Liver (tissue), 3 donors: ENCODE measurements around the gene NPTN.

Experiments used
- FOXA2 ChIP-seq: IDR thresholded peaks from 2 replicates; pipeline ENCODE4 v1.6.1; 2016; ENCODE audit warnings: antibody characterized with exemption
- JUND ChIP-seq, 2 donors: IDR thresholded peaks; 2 replicates each; pipeline ENCODE4 v1.6.1; 2016; ENCODE audit warnings: antibody characterized with exemption in 2 of 2
- NR2F2 ChIP-seq: IDR thresholded peaks from 2 replicates; pipeline ENCODE4 v1.6.1; 2016; ENCODE audit warnings: antibody characterized with exemption
- RXRA ChIP-seq, 2 donors: IDR thresholded peaks; 2 replicates each; pipeline ENCODE4 v1.6.1; 2017 to 2018; ENCODE audit warnings: antibody characterized with exemption in 2 of 2, mild to moderate bottlenecking in 1 of 2
- TAF1 ChIP-seq: conservative IDR thresholded peaks from 2 replicates; pipeline ENCODE4 v1.6.1; 2016; ENCODE audit warnings: antibody characterized with exemption, mild to moderate bottlenecking
- YY1 ChIP-seq: IDR thresholded peaks from 2 replicates; pipeline ENCODE4 v1.6.1; 2016; ENCODE audit warnings: antibody characterized with exemption, mild to moderate bottlenecking
- TF ChIP-seq, protein P1 (sequence below): fragments of 150-350 bp; IDR thresholded peaks from 2 replicates; pipeline ENCODE4 v1.5.1; 2017; ENCODE audit warnings: improper control_type of control experiment, low read depth, low read length; ENCODE audit not compliant: missing input control
- TF ChIP-seq, protein P2 (sequence below): IDR thresholded peaks from 2 replicates; pipeline ENCODE4 v1.6.1; 2016; ENCODE audit warnings: antibody characterized with exemption
- TF ChIP-seq, protein P3 (sequence below): IDR thresholded peaks from 2 replicates; pipeline ENCODE4 v1.6.1; 2016; ENCODE audit warnings: antibody characterized with exemption
- TF ChIP-seq, protein P4 (sequence below): IDR thresholded peaks from 2 replicates; pipeline ENCODE4 v1.6.1; 2016; ENCODE audit warnings: antibody characterized with exemption, mild to moderate bottlenecking
- TF ChIP-seq, protein P5 (sequence below): IDR thresholded peaks from 2 replicates; pipeline ENCODE4 v1.6.1; 2016; ENCODE audit warnings: antibody characterized with exemption
- donor health status: healthy.
- donor health status: healthy.

DNA sequence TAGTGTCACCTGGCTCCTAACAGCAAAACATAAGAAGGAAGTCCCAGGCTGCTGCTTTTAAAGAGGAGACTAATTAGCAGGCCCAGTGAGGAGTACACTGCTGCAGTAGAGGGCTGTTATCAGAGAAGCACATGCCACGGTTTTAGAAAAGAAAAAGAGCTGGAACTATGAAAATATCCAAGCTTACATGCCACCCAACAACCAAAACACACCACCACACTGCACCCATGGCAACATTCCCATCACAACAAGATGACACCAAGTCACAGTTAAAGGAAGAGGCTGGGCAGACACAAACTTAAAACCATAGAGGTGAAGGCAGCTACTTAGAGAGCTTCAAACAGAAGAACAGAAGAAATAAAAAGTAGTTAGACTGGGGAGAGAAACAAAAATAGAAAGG lies 37.0 kb downstream of the NPTN start:
- no peak for TF ChIP-seq JUND (IDR thresholded peaks at IDR 0.05)
- TF ChIP-seq, protein P1, sequence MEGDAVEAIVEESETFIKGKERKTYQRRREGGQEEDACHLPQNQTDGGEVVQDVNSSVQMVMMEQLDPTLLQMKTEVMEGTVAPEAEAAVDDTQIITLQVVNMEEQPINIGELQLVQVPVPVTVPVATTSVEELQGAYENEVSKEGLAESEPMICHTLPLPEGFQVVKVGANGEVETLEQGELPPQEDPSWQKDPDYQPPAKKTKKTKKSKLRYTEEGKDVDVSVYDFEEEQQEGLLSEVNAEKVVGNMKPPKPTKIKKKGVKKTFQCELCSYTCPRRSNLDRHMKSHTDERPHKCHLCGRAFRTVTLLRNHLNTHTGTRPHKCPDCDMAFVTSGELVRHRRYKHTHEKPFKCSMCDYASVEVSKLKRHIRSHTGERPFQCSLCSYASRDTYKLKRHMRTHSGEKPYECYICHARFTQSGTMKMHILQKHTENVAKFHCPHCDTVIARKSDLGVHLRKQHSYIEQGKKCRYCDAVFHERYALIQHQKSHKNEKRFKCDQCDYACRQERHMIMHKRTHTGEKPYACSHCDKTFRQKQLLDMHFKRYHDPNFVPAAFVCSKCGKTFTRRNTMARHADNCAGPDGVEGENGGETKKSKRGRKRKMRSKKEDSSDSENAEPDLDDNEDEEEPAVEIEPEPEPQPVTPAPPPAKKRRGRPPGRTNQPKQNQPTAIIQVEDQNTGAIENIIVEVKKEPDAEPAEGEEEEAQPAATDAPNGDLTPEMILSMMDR = no peak
- TF ChIP-seq, protein P2, sequence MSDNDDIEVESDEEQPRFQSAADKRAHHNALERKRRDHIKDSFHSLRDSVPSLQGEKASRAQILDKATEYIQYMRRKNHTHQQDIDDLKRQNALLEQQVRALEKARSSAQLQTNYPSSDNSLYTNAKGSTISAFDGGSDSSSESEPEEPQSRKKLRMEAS = no peak
- TF ChIP-seq, protein P3, sequence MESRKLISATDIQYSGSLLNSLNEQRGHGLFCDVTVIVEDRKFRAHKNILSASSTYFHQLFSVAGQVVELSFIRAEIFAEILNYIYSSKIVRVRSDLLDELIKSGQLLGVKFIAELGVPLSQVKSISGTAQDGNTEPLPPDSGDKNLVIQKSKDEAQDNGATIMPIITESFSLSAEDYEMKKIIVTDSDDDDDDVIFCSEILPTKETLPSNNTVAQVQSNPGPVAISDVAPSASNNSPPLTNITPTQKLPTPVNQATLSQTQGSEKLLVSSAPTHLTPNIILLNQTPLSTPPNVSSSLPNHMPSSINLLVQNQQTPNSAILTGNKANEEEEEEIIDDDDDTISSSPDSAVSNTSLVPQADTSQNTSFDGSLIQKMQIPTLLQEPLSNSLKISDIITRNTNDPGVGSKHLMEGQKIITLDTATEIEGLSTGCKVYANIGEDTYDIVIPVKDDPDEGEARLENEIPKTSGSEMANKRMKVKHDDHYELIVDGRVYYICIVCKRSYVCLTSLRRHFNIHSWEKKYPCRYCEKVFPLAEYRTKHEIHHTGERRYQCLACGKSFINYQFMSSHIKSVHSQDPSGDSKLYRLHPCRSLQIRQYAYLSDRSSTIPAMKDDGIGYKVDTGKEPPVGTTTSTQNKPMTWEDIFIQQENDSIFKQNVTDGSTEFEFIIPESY = no peak
- no peak for TF ChIP-seq RXRA (IDR thresholded peaks at IDR 0.05)
- TF ChIP-seq TAF1 = no peak
- TF ChIP-seq NR2F2 = no peak
- TF ChIP-seq YY1 = no peak
- TF ChIP-seq, protein P4, sequence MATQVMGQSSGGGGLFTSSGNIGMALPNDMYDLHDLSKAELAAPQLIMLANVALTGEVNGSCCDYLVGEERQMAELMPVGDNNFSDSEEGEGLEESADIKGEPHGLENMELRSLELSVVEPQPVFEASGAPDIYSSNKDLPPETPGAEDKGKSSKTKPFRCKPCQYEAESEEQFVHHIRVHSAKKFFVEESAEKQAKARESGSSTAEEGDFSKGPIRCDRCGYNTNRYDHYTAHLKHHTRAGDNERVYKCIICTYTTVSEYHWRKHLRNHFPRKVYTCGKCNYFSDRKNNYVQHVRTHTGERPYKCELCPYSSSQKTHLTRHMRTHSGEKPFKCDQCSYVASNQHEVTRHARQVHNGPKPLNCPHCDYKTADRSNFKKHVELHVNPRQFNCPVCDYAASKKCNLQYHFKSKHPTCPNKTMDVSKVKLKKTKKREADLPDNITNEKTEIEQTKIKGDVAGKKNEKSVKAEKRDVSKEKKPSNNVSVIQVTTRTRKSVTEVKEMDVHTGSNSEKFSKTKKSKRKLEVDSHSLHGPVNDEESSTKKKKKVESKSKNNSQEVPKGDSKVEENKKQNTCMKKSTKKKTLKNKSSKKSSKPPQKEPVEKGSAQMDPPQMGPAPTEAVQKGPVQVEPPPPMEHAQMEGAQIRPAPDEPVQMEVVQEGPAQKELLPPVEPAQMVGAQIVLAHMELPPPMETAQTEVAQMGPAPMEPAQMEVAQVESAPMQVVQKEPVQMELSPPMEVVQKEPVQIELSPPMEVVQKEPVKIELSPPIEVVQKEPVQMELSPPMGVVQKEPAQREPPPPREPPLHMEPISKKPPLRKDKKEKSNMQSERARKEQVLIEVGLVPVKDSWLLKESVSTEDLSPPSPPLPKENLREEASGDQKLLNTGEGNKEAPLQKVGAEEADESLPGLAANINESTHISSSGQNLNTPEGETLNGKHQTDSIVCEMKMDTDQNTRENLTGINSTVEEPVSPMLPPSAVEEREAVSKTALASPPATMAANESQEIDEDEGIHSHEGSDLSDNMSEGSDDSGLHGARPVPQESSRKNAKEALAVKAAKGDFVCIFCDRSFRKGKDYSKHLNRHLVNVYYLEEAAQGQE = no peak
- no peak for TF ChIP-seq FOXA2
- TF ChIP-seq, protein P5, sequence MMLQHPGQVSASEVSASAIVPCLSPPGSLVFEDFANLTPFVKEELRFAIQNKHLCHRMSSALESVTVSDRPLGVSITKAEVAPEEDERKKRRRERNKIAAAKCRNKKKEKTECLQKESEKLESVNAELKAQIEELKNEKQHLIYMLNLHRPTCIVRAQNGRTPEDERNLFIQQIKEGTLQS = no peak
